HG03432 (cell line): ENCODE results near the gene SLC38A1.
"Not testable (repeated sequence)": the region's sequence is repeated elsewhere in the genome, so short reads cannot be mapped to it uniquely, and the experiment has no call there.

Experiments used
- ATAC-seq: cut with Tn5 transposase; IDR thresholded peaks from one replicate; pipeline ENCODE4 v1.9.1; 2021; ENCODE audit warnings: mild to moderate bottlenecking, moderate library complexity; ENCODE audit not compliant: unreplicated experiment

SLC38A1 gene

DNA sequence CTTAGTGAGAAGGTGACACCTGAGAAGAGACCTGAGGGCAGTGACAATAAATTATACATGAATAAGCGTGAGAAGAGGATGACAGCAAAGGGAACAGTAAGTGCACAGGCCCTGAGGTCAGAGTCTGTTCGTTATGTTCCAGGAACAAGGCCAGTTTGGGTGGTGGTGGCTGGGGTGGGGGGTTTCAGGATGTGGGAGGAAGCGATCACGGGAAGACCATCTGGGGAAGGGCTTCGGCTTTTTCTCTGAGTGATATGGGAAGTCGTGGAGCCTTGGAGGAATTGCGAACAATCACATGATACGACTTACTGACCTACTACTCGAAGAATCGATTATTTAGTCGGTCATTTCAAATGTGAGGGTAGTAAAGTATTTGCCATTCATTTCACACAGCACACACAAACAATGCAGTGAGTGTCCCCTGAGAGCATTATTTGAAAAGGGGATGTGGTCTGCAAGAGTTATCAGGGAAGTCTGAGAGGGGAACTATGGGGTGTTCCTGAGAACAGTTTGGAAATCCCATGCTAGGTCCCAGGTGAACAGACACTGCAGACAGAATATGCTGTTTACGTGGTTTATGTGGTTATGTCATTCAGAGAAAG lies 94.7 kb downstream of the SLC38A1 start:
- peak; percentile 49 for ATAC-seq

DNA sequence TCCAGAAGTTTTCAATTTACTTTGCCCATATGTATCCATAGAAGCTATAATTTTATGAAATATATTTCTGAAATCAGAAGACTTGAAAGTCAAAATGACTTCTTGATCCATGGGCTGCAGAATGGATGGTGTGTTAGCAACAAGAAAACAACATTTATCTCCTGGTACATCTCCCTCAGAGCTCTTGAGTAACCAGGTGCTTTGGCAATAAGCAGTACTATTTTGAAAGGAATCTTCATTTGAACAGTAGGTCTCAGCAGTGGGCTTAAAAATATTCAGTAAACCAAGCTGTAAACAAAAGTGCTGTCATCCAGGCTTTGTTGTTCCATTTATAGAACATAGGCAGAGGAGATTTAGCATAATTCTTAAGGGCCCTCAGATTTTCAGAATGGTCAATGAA lies 100.4 kb downstream of the SLC38A1 start:
- ATAC-seq: no peak

DNA sequence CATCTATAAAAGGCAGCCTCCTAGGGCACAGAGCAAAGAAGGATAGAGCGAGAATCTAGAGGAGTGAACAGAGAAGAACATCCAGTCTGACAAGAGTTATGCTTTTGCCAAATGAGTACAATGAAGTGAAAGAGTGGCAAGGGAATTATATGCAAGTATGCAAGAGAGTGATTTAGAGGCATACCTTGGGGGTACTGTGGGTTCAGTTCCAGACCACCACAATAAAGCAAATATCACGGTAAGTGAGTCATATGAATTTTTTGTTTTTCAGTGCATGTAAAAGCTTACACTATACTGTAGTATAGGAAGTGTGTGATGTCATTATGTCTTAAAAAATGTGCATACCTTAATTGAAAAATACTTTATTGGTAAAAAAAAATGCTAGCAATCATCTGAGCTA lies 101.4 kb downstream of the SLC38A1 start:
- no peak for ATAC-seq

DNA sequence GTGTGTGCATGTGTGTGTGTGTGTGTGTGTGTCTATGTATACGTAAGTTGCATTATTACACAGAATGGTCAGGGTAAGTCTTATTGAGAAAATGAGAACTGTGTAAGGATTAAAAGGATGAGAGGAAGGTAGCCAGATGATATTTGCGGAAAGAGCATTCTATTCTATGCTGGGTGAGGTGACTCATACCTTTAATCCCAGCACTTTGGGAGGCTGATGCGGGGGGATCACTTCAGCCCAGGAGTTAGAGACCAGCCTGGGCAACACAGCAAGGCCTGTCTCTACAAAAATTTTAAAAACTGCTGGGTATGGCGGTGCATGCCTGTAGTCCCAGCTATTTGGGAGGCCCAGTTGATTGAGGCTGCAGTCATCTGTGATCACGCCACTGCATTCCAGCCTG lies 103.7 kb downstream of the SLC38A1 start:
- no peak for ATAC-seq

DNA sequence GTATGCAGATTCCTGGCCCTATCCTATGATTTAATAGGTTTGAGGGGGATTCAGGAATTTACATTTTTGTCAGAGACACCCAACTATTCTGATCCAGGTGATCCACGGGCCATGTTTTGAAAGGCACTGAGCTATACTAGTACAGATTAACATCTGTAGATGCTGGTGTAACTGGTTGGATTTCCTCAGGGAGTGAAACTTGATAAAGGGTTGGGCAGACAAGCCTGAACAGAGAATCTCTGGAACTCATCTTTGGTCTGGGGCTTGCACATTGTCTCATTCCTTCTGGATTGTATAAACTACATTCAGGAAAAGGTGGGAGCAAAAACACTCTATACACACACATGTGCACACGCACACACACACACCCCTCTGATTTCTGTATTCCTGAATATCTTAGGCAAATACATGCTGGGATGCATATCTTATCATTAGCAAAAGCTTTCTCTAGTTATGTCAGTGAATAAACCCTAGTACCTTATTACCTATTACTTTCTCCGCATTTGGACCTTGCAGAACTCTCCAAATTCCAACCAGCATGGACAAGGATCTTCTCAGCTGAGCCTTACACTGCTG lies 104.6 kb downstream of the SLC38A1 start:
- no peak for ATAC-seq

DNA sequence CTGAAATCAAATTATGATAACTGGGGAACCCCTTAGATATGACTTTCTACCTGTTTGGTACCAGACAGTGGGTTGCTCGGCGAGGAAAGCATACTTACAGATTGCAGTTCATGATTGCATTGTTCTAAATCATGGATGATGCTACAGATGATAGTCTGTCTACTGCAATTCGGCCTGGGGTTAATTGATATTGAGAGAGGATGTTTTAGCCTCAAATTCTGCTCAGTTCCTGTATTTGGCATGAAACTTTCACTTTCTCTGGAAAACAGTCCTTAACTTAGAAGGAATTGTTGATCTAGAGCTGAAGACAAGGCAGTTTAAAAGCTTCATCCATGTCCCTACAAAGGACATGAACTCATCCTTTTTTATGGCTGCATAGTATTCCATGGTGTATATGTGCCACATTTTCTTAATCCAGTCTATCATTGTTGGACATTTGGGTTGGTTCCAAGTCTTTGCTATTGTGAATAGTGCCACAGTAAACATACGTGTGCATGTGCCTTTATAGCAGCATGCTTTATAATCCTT lies 106.2 kb downstream of the SLC38A1 start:
- not testable (repeated sequence) for ATAC-seq

DNA sequence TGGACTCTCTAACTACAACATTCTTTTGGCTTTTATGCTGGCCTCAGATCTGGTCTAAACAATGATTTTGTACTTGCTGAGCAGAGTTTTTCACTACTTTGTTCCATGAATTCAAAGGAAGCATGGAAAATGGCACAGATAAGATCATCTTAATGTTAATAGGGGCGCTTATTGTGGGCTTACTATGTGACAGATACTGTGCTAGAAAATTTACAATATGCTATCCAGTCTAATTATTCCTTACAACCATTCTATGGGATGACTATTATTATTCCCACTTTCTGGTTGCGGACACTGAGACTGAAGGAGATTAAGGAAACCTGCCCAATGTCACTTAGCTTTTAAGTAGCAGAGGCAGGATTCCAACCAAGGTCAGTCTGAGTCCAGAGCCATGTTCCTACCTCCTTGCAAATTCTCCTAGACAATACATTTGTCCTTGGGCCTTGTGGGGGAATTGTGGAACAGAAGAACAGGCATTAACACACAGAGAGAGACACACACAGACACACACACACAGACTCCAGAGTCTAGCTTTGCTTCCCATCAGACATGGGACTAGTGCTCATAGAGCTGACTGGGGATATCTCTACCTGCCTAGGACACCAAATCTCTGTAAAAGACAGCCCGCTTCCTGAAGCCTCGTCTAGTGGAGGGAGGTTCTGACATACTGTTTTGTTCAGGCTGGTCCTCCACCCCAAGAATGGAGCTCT lies 107.7 kb downstream of the SLC38A1 start:
- ATAC-seq: no peak

DNA sequence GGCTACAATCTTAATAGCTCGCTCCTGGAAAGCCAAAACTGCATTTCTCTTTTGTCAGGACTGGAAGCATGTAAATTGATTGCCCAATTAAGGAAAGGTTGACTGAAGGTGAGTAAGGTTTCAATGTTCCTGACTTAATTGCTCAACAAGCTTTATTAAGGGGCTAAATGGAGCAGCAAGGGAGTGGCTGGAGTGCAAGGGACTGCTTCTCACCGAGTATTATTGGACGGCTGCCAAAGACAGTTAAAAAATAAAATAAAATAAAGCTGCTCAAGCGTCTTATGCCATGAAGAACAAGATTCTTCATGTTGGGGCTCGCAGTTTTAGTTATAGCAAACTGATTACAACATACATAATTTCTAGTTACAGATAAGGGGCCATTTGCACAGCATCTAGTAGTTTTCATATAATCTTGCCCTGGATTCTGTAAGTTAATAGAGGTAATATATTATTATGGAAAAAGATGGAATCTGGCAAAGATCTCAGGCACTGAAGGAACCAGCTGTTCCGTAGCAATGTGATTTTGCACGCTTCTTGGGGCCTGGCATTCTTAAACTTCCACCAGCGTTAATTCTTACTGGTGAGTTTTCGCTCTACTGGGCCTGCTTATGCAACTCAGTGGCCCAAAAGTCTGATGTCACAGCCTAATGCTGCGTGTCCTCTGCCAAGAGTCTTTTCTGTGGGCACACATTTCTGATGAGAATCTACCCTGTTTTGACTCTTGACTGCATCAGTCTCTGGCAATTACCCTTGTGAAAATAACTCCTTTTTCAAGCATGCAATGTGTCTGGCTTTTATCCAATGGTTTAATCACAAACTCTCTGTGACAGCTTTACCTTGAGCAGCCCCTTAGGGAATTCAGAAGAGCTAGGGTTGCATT lies 108.5 kb downstream of the SLC38A1 start:
- ATAC-seq: no peak

DNA sequence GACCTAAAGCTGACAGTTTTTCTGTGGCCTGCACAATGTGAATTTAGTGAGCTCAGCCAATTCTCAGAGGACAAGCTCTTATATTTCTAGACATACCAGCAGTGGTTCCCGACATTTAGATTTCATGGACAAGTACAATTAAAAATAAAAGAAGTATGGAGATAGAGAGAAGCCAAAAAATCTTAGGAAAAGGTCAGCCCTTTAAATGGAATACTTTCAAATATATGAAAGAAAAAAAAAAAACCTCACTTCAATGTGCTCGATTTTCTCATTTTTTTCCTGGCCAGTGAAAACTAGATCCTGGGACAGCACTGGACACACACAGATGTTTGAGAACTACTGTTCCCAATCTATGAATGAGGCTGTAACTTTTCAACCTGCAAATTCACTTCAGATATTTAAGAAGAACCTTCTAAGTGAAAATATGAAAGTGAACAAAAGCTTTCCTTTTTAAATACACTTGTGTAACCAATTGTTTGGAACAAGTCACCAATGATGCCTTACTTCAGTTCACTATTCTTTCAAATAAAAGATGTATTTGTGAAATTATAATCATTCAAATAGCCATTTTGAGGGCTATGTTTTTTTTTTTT lies 109.4 kb downstream of the SLC38A1 start:
- no peak for ATAC-seq

DNA sequence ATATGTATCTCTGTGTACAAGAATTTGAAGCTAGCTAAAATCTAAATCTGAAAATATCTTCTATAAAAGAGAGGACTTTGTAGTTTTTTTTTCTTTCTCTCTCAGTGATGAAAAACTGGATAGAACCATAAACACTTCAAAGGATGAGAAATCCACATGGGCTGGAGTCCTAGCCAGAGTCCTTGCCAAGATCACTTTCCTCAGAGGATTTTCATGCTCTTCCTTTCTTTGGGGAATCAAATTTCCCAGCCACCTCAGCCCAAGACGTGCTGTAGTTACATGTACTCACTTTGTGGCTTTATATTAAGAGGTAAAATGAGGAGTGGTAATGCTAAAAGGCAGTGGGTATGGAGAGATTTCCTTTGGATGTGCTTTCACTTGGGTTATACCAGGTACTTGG lies 110.3 kb downstream of the SLC38A1 start:
- ATAC-seq: no peak

DNA sequence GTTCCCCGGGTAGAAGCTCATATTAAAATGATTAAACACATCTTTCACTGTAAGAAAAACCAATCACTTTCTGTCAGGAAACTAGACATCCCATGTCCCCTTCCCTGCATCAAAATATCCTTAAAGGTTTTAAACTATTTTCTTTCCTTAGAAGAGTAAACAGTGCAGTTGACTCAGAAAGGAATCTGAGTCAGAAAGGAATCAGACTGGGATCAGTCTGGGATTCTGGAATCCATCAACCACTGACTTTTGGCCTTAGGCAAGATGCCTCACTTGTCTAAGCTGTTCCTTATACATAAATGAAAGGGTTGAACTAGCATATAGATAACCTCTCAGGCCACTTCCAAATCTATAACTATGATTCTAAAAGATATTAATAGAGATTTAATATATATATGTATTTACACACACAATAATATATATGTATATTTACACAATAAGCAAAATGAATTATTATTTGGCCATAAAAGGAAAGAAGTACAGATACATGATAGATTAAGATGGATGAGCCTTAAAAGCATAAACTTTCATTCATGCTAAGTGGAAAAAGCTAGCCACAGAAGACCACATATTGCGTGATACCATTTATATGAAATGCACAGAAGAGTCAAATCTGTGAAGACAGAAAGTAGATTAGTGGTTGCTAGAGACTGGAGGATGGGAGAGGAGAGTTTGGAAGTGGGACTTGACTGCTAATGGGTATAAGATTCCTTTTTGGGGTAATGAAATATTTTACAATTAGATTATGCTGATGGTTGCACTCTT lies 114.4 kb downstream of the SLC38A1 start:
- no peak for ATAC-seq

DNA sequence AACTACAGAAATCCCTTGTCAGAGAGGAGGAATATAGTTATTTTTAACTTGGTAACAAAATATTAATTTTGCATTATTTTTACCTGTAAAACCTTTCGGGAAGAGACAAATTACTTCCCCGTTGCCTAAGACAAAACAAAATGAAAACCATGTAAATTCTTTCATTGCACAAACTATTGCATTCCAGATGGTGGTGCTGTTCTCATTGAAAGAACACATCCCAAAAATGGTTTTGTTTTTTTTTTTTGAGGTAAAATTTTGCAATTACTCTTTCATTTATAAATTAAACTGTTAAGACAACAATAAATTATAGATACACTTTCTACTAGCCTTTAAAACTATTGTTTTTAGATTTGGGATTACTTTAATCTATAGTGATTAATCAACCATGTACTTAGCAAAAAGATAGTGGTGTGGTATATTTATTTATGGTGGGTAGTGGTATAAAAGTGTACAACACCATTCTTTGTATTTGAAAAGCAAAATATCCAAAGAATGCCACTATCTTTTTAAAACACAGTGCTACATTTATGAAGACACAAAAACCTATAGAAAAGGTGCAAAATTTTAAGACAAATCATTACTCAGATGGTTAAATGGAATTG lies 115.5 kb downstream of the SLC38A1 start:
- no peak for ATAC-seq

DNA sequence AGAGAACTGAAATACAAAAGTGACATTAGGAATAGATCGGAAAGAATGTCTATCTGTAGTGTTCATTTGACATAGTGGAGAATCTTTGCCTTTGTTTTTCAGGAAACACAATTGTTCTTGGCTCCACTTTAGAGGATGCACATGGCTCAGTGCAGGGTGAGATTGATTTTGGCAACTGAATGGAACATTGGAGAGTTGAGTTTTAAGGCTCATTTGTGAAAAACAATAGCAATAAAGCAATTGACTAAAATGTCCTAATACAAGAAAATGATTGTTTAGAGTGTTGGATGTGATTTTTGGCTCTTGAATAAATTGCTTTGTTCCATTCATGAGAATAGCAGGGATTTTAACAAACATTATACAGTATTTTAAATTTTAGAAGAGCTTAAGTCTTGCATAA lies 116.4 kb downstream of the SLC38A1 start:
- ATAC-seq: no peak

DNA sequence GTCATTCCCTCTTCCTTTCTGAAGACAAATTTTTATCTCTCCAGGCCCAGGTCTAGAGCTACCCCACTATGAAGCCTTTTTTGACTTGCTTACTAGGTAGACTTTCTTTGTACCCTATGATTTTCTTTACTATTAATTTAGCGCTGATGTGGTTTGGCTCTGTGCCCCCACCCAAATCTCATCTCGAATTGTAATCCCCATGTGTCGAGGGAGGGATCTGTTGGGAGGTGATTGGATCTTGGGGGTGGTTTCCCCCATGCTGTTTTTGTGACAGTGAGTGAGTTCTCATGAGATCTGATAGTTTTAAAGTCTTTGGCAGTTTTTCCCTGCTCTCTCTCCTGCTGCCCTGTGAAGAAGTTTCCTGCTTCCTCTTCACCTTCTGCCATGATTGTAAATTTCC lies 118.1 kb downstream of the SLC38A1 start:
- no peak for ATAC-seq

DNA sequence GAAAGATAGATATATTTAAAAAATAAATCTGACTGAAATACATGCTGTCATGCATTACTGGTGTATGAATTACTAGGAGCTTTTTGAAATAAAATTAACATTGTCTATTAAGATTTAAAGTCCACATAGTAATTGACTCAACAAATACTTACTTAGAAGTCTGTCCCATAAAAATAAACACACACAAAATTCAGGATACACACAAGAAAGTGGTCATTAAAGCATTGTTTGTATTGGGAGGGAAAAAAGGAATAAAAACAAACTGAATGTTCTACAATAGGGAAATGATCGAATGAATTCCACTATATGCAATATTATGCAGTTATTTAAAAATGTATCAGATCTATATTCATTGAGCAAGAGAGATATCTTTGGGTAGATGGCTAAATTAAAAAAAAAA lies 118.9 kb downstream of the SLC38A1 start:
- ATAC-seq: no peak

DNA sequence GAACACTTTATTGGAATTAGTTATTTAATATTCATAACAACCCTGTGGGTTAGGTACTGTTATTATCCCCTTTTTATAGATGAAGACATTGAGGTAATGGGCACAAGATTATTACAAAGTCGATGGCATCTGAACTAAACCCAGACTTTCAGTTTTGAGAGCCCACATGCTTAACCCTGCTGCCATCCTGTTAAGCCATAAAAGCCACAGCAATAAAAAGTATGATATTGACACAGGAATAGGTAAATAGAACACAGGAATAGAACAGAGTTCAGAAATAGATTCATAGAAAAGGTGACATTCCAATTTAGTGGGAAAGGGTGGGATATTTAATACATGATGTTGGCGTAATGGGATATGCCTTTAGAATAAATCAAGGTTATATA lies 119.8 kb downstream of the SLC38A1 start:
- no peak for ATAC-seq

DNA sequence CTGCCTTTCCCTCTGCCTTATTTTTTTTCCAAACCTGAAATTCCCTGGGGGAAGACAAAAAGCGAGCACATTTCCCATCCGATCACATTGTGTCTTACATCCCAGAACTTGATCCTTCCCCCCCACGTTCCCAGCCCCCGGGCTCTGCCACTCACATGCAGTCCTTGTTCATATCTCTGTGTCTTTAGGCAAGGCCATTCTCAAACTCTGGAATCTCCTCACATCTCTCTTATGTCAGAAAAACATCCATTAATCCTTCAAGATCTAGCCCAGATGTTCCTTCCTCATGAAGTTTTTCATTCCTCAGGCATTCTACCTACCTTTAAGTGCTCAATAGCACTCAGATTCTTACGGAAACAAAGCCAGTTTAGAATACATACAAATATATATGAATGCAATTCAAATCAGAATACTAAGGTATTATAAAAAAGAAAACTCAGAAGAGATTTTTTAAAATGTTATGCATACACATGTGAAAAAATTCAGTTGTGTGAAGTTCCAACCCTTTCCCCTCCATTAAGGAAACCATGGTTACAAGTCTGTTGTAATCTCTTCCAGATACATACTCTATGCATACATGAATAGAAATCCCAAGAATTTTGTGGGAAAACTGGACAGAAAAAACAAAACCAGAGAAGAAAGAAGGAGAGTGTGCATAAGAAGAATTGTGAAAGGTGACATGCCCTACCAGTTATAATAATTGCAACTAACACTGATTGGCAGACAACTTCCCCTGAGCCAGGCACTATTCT lies 120.3 kb downstream of the SLC38A1 start:
- ATAC-seq: no peak

DNA sequence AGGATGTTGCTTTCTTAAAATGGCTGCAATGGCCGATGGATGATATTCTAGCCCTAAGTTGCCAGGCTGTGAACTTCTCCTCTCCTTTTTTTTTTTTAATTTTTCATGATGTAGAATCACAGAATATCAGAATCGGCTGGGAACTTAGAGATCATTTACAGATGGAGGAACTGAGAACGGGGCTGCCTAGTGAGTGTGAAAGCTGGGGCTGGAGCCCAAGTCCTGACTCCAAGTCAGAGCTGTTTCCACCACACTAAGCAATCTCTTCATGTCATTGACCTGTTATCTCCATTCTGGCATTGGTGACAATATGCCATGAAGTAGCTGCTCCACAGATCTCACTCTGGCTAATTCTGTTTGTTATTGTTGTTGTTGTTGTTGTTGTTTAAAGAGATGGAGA lies 121.7 kb downstream of the SLC38A1 start:
- no peak for ATAC-seq

DNA sequence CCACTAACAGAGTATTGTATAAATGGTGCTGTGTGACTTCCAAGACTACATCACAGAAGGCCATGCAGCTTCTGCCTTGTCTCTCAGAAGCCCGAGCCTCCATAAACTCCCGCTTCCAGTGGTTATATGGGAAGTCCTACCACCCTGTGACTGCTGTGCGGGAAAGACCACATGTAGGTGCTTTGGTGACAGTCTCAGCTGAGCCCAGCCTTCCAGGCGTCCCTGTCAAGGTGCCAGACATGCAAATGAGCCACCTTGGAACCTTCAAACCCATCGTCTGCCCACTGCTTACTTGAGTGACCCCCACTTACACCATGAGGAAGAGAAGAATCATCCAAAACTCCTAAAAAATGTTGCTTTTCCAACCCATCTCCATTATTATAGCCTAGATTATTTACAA lies 123.0 kb downstream of the SLC38A1 start:
- no peak for ATAC-seq
